Measurements from ENCODE around the gene TUNAR.

The TUNAR gene

GRCh38 chr14:95910628-95911027, 34.0 kb downstream of the TUNAR start:
- H3K9me3 ChIP-seq (ENCODE audit: control insufficient read depth, low read length): no peaks in the 10 kb centered on the region
- TF ChIP-seq, protein P1, sequence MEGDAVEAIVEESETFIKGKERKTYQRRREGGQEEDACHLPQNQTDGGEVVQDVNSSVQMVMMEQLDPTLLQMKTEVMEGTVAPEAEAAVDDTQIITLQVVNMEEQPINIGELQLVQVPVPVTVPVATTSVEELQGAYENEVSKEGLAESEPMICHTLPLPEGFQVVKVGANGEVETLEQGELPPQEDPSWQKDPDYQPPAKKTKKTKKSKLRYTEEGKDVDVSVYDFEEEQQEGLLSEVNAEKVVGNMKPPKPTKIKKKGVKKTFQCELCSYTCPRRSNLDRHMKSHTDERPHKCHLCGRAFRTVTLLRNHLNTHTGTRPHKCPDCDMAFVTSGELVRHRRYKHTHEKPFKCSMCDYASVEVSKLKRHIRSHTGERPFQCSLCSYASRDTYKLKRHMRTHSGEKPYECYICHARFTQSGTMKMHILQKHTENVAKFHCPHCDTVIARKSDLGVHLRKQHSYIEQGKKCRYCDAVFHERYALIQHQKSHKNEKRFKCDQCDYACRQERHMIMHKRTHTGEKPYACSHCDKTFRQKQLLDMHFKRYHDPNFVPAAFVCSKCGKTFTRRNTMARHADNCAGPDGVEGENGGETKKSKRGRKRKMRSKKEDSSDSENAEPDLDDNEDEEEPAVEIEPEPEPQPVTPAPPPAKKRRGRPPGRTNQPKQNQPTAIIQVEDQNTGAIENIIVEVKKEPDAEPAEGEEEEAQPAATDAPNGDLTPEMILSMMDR (IDR thresholded peaks at IDR 0.05): no peak
- no peak overlapping the region for H3K27ac ChIP-seq
- no peak overlapping the region for H3K4me3 ChIP-seq (ENCODE audit: low read depth, low read length)
- H3K79me2 ChIP-seq: peaks cover 11% of the 10 kb centered on the region
- no peak overlapping the region for H3K4me2 ChIP-seq (ENCODE audit: low read length)
- no peaks in the 10 kb centered on the region for H3K27me3 ChIP-seq (ENCODE audit: control insufficient read depth, insufficient read depth, low read length)
- no peaks in the 10 kb centered on the region for H3K36me3 ChIP-seq (ENCODE audit: control insufficient read depth, insufficient read depth, low read length)
- no peak overlapping the region for H2AFZ ChIP-seq
- peaks cover 6% of the 10 kb centered on the region for H3K4me1 ChIP-seq
- H3K9ac ChIP-seq: no peak overlapping the region

DNA sequence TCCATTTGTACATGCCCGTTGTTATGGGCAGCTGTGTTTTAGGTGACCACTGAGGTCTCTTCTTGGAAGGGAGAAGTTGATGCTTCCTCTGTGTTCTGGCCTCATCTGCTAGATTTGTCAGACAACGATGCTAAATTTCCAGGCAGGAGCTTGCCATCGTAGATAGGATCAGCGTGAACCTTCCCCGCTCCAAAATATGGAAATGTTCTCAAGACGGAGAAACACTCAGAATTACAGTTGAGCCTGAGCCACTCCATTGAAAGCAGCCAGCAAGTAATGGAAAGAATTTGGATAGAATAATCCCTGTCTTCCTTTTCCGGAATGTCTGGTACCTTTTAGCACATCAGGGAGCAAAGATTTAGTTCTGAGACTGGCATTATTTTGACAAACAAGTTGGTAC, 34.8 kb downstream of the TUNAR start:
- Histone ChIP-seq H3K27ac (no peak overlapping the region), H3K27me3 (ENCODE audit: control insufficient read depth, insufficient read depth, low read length) (no peaks in the 10 kb centered on the region), H3K4me2 (ENCODE audit: low read length) (no peak overlapping the region), H3K4me1 (peaks cover 6% of the 10 kb centered on the region), H3K9ac (no peak overlapping the region), H3K4me3 (ENCODE audit: low read depth, low read length) (no peak overlapping the region), H3K36me3 (ENCODE audit: control insufficient read depth, insufficient read depth, low read length) (no peaks in the 10 kb centered on the region), H2AFZ (no peak overlapping the region), H3K9me3 (ENCODE audit: control insufficient read depth, low read length) (no peaks in the 10 kb centered on the region), H3K79me2 (peaks cover 12% of the 10 kb centered on the region)
- TF ChIP-seq, protein P1 (IDR thresholded peaks at IDR 0.05): no peak

DNA sequence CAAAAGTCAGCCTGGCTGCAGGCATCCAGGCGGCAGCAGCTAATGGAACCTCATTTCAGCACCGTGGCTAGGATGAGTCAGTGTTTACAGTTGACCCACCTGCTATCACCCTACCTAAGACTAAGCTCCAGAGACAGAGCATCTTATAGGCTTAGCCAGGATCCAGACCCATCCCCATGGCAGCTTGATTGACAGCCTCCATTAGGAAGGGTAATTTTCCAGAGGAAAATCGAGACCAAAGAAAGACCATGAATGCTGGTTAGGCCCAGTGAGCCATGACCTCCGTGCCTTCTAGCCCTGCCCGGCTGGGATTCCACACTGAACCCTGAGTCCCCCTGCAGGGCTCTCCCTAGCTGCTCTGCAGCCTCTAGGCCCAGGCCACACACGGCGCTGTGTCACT, 38.7 kb downstream of the TUNAR start:
- Histone ChIP-seq H3K4me3 (ENCODE audit: low read depth, low read length) (no peak overlapping the region), H3K9ac (no peak overlapping the region), H3K4me2 (ENCODE audit: low read length) (no peak overlapping the region), H3K27me3 (ENCODE audit: control insufficient read depth, insufficient read depth, low read length) (no peaks in the 10 kb centered on the region), H3K36me3 (ENCODE audit: control insufficient read depth, insufficient read depth, low read length) (no peaks in the 10 kb centered on the region), H3K27ac (peak overlapping the region; percentile 42), H3K79me2 (peaks cover 4% of the 10 kb centered on the region), H3K4me1 (no peaks in the 10 kb centered on the region), H2AFZ (peak overlapping the region; percentile 26), H3K9me3 (ENCODE audit: control insufficient read depth, low read length) (no peaks in the 10 kb centered on the region)
- TF ChIP-seq, protein P1 (IDR thresholded peaks at IDR 0.05): peak; percentile 14

DNA sequence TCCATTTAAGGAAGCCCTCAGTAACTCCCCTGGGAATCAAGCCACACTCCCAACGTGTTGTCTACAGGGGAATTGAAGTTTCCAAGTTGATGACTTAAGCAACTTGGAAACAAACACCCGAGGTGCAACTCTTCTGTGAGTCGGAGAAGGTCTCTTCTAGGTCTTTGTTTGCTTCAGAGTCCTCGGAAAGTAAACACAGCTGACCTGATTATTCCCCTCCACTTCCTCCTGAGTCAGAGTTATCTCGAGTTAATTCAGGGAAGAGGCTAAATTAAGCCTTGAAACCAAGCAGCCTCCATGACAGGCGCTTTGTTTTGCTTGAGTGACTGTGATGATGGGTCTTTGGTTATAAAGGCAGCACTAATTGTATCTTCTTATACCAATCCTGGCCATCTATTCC, 41.8 kb downstream of the TUNAR start:
- Histone ChIP-seq H3K9ac (no peak overlapping the region), H3K27ac (no peak overlapping the region), H2AFZ (no peak overlapping the region), H3K79me2 (peaks cover 2% of the 10 kb centered on the region), H3K4me2 (ENCODE audit: low read length) (no peak overlapping the region), H3K27me3 (ENCODE audit: control insufficient read depth, insufficient read depth, low read length) (no peaks in the 10 kb centered on the region), H3K4me3 (ENCODE audit: low read depth, low read length) (no peak overlapping the region), H3K9me3 (ENCODE audit: control insufficient read depth, low read length) (no peaks in the 10 kb centered on the region), H3K4me1 (no peaks in the 10 kb centered on the region), H3K36me3 (ENCODE audit: control insufficient read depth, insufficient read depth, low read length) (no peaks in the 10 kb centered on the region)
- TF ChIP-seq, protein P1 (IDR thresholded peaks at IDR 0.05): no peak

DNA sequence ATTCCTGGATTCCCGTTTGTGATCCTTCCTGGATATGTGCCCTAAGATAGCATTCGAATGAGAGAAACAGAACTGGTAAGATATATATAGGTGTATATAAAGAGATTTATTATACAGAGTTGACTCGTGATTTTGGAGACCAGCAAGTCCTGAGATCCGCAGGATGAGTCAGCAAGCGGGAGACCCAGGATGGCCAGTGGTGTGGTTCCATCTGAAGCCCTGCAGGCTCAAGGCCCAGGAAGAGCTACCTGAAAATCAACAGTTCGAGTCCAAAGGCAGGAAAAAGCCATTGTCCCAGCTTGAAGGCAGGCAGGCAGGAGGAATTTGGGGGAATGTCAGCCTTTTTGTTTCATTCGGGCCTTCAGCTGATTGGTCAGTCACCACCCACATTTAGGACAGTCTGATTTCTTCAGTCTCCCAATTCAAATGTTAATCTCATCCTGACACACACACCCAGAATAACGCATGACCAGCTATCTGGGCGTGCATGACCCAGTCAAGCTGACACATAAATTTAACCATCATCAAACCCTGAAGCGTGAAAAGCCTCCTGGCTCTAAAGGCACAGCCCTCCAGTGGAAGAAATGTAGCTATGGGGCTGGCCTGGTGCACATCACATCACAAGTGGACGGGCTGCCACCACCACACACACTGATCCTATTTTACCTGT, 44.3 kb downstream of the TUNAR start:
- Histone ChIP-seq H3K4me1 (no peaks in the 10 kb centered on the region), H3K27ac (no peak overlapping the region), H3K27me3 (ENCODE audit: control insufficient read depth, insufficient read depth, low read length) (no peaks in the 10 kb centered on the region), H3K36me3 (ENCODE audit: control insufficient read depth, insufficient read depth, low read length) (no peaks in the 10 kb centered on the region), H3K9me3 (ENCODE audit: control insufficient read depth, low read length) (no peaks in the 10 kb centered on the region), H3K4me3 (ENCODE audit: low read depth, low read length) (no peak overlapping the region), H3K79me2 (peaks cover 2% of the 10 kb centered on the region), H2AFZ (no peak overlapping the region), H3K4me2 (ENCODE audit: low read length) (no peak overlapping the region), H3K9ac (no peak overlapping the region)
- TF ChIP-seq, protein P1 (IDR thresholded peaks at IDR 0.05): no peak
